ENCODE data around the gene CCDC107.

CCDC107 gene

DNA sequence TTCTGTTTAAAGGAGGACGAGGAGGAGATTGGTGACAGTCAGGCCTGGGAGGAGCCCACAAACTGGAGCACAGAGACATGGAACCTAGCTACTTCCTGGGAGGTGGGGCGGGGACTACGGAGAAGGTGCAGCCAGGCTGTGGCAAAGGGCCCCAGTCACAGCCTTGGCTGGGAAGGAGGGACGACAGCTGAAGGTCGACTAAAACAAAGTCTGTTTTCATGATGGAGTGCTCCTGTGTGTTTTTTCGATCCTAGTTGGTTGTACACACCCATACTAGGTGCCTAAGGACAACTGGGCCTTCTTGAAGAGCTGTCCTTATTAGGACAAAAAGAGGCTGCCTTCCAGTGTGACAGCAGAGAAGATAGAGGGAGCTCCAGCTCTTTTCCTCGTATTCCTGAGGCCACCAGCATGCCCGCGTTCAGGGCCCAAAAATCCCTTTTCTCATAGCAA lies 2.9 kb downstream of the CCDC107 start:
- no peak for DNase-seq (ENCODE audit: low read depth in 2 of 2)

DNA sequence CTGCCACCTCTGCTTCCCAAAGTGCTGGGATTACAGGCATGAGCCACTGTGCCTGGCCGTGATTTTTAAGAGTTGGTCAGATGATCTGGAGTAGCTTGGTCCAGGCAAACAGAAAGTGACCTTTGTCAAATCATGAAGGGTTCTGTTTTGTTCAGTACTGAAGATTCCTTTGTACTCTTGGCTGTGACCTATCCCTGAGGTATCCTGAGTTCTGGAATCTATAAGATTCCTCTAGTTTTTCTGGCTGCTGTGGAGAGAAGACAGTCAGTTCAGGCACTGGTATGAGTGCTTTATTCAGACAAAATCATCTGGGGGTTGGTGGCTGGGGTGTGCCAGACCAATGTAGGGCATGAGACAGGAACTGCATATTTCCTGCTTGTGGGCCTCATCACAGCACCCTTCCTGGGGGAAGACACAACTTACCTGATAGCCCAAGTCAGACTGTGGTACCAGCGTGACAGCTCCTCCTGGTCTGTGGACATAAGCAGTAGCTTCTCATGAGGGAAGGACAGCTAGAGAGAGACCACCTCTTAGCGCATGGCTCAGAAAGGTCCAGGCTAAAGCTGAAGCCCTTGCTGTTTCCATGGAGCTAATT lies 3.8 kb downstream of the CCDC107 start:
- DNase-seq (ENCODE audit: low read depth in 2 of 2) = no peak

- no peak for DNase-seq (ENCODE audit: low read depth in 2 of 2)
These were observed 4.3 kb downstream of the CCDC107 start for GRCh38 chr9:35662437-35662836.

DNA sequence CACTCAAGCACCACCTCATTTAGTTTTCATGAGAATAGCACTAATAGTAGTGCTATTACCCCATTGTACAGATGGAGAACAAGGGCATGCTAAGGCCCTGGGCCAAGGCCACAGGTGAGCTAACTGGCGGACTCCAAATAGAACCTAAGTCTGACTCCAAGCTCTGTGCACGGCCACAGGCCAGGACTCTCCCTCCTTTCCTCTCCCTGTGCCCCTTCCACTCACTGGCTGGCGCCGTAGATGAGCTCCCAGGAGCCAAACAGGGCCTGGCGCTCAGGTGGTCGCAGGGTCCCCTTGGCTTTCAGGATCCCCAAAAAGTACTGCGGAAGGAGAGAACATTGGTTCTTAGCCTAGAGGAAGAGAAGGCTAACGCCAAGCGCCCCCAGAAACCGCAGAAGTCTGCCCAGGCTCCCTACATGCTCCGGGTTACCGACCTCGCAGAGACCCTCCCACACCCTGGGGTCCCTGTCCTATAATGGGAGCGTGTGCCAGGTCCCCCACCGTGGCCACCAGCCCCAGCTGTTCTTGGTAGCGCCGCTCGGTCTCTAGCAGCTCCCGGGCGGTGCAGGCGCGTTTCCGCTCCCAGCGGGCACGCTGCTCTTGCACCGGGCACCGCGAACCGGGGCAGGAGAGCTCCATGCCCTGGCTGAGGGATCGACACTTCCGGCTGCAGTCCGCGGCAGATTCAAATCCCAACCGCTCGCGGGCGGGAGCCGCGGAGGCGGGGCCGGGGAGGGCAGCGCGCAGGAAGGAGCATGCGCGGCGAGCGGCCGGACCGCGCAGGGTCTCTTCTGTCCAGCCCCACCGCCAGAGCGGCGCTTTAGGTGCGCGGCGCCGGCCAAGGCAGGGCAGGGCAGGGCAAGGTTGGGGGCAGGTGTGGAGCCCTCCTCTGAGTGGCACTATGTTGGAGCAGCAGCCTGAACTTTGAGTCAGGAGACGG lies 6.7 kb downstream of the CCDC107 start, which contains the start of gene ARHGEF39:
Gene ARHGEF39, minus strand, starts transcription at position 665 of the 940 bp plus-strand sequence. Its CDS starts 26 bp downstream, at position 639.
- peak in 1 of 2 donors; percentile 68 for DNase-seq (ENCODE audit: low read depth in 2 of 2)

- DNase-seq (ENCODE audit: low read depth in 2 of 2) = no peak
These were observed 7.4 kb downstream of the CCDC107 start for GRCh38 chr9:35665471-35665818.

DNA sequence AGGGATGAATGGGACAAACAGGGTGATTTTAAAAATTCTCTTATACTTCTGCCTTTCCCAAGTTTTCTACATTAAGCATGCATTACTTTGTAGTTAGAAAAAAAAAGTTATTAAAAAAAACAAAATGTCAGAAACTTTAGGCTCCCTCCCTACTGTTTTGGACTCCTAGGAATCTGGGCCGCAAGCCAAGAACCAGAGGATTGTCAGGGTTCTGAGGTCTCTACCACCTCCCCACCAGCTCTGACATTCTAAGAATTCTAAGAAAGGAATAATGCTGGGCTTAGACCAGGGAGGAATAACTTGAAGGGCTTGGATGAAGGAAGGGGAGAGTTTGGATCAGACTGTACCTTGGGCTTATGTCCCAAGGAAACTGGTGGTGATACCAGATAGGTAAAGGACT lies 8.0 kb downstream of the CCDC107 start:
- DNase-seq (ENCODE audit: low read depth in 2 of 2) = no peak

GRCh38 chr9:35666549-35666948 lies 8.5 kb downstream of the CCDC107 start:
- no peak for DNase-seq (ENCODE audit: low read depth in 2 of 2)

DNA sequence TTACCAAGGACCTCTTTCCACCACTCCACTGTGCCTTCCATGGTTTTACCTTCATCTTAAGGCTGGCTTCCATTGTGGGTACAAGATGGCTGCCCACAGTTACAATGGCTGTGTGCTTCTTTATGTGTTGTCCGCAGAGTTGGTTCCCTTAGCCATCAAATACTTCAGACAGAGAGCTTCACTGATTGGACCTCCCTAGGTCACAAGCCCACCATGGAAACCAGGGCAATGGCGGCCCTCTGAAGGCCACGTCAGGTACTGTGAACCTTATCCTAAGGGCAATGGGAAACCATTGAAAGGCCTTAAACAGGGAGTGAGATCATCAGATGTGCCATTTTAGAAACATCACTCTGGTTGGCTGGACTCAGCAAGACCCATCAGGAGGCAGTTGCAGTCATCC lies 9.8 kb downstream of the CCDC107 start:
- no peak for DNase-seq (ENCODE audit: low read depth in 2 of 2)

DNA sequence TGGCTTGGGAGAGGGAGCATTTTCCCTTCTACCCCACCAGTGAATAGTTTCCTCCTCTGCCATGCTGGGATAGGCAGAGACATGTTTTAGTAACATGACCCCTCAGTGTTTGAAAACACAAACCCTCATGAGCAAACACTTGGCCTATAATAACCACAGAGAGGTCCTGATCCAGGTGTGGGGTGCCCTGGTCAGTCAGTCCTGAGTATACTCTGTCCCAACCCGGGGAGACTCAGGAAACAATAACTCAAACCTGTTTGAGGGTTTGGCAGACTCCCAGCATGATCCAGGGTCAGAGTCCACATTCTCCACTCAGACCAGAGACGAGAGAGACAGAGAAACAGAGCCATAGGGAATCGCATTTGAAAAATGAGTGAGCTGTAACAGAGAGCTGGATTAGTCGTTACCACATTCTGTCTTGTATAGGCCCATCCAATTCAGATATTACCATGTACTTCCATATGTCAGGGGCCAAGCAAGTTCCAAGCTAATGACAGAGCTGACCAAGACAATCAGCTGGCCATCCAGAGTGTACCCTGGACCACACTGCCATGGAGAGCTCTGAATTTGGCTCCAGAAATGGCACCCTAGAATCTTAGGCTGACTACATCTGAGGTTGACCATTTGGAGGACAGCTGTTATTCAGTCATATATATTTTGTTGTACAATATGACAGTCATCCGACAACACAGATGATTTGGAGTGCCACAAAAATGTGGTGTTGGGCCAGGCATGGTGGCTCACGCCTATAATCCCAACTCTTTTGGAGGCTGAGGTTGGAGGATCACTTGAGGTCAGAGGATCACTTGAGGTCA lies 11.4 kb downstream of the CCDC107 start:
- no peak for DNase-seq (ENCODE audit: low read depth in 2 of 2)

DNA sequence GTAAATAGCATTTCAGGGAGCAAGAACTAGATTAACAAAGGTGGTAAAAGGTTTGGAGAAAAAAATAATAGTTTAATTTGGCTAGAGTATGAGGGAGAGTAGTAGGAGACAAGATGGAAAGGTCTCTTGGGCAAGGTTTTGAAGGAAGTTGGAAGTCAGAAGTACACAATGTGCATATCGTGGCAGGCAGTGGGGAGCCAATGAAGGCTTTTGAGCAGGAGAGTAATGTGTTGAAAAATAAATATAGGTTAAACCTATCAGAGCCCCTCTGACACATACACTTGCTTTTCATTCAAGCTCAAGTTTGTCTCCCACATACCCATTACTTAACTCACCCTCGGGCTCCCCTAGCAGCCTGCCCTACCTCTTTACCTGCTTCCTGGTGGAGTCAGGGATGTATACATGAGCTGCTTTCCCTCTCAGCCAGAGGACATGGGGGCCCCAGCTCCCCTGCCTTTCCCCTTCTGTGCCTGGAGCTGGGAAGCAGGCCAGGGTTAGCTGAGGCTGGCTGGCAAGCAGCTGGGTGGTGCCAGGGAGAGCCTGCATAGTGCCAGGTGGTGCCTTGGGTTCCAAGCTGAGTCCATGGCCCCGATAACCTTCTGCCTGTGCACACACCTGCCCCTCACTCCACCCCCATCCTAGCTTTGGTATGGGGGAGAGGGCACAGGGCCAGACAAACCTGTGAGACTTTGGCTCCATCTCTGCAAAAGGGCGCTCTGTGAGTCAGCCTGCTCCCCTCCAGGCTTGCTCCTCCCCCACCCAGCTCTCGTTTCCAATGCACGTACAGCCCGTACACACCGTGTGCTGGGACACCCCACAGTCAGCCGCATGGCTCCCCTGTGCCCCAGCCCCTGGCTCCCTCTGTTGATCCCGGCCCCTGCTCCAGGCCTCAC lies 15.3 kb downstream of the CCDC107 start, which contains the start of gene CA9:
Gene CA9, plus strand, starts transcription at position 797 of the 893 bp plus-strand sequence. Its CDS starts 32 bp downstream, at position 829.
- DNase-seq (ENCODE audit: low read depth in 2 of 2) = no peak

- DNase-seq (ENCODE audit: low read depth in 2 of 2) = no peak
These were observed 15.9 kb downstream of the CCDC107 start for GRCh38 chr9:35674025-35674361.

- DNase-seq (ENCODE audit: low read depth in 2 of 2) = no peak
These were observed 17.1 kb downstream of the CCDC107 start for GRCh38 chr9:35675204-35675603.

- peak in 1 of 2 donors; percentile 25 for DNase-seq (ENCODE audit: low read depth in 2 of 2)
These were observed 17.8 kb downstream of the CCDC107 start for GRCh38 chr9:35675732-35676392.

- no peak for DNase-seq (ENCODE audit: low read depth in 2 of 2)
These were observed 21.0 kb downstream of the CCDC107 start for GRCh38 chr9:35679091-35679490.

DNA sequence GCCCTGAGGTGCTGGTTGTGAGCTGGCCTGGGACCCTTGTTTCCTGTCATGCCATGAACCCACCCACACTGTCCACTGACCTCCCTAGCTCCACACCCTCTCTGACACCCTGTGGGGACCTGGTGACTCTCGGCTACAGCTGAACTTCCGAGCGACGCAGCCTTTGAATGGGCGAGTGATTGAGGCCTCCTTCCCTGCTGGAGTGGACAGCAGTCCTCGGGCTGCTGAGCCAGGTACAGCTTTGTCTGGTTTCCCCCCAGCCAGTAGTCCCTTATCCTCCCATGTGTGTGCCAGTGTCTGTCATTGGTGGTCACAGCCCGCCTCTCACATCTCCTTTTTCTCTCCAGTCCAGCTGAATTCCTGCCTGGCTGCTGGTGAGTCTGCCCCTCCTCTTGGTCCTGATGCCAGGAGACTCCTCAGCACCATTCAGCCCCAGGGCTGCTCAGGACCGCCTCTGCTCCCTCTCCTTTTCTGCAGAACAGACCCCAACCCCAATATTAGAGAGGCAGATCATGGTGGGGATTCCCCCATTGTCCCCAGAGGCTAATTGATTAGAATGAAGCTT lies 21.8 kb downstream of the CCDC107 start:
- DNase-seq (ENCODE audit: low read depth in 2 of 2) = no peak

GRCh38 chr9:35680331-35681105 lies 22.4 kb downstream of the CCDC107 start:
- DNase-seq (ENCODE audit: low read depth in 2 of 2) = no peak

GRCh38 chr9:35681341-35682002 lies 23.4 kb downstream of the CCDC107 start:
- DNase-seq (ENCODE audit: low read depth in 2 of 2) = no peak

DNA sequence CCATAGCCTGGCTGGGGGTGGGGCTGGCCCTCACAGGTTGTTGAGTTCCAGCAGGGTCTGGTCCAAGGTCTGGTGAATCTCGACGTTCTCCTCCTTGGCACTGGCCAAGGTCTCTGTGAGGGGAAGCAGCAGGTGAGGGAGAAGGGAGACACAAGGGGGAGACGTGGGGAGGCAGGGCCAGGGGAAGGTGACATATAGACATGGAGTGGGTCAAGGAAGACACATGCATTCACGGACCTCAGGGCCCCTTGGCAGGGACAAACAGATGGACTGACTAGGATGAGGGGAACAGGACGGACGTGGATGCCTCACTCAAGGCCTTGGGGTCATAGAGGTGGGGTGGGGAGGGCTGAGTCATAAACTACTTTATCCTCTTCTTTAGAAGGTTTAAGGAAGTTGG lies 24.0 kb downstream of the CCDC107 start:
- DNase-seq (ENCODE audit: low read depth in 2 of 2) = no peak
